AG08396 (cell line): Measurements from ENCODE around the gene CPNE1.
"Not testable (repeated sequence)": the region's sequence is repeated elsewhere in the genome, so short reads cannot be mapped to it uniquely, and the experiment has no call there.

Experiments used
- DNase-seq: peaks from one replicate; pipeline ENCODE4 v3.0.0; 2012; ENCODE audit warnings: low spot score, mixed read lengths

CPNE1 gene

DNA sequence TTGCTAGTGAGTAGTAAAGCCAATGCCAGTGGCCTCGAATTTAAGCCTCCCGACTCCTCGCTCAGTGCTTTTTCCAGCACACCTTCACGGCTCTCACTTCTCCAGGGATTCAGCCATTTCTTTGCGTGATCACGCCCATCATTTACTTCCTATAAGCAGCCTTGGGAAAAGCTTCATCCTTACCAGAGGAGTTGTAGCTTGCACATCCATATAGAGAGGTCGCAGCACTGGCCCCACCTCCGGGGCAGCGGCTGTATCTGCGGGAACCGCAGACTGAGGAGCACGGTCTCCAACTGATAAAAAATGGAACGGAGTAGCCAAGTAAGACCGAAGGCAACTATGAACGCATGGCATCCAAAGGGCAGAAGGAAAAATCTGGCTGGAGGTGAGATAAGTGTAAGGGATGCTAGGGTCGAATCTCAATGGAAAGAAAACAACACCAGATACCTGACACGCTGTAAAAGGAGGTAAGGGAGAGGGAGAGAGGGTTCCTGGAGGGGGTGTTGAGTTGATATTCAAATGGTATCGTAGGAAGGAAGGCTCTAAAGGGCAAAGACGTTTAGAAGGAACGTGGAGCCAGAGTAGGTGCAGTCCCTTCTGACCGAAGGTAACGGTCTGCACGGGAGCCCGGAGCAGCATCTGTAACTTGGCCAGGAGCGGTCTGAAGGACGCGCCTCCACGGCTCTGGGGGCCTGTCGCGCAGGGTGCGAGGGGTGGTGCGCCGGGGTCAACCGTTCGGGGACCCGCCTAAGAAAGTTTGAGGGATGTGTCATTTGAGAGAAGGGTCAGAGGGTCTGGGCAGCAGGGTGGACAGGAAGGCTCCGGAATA is 33.8 kb upstream of the CPNE1 start:
- DNase-seq = peak; percentile 34

DNA sequence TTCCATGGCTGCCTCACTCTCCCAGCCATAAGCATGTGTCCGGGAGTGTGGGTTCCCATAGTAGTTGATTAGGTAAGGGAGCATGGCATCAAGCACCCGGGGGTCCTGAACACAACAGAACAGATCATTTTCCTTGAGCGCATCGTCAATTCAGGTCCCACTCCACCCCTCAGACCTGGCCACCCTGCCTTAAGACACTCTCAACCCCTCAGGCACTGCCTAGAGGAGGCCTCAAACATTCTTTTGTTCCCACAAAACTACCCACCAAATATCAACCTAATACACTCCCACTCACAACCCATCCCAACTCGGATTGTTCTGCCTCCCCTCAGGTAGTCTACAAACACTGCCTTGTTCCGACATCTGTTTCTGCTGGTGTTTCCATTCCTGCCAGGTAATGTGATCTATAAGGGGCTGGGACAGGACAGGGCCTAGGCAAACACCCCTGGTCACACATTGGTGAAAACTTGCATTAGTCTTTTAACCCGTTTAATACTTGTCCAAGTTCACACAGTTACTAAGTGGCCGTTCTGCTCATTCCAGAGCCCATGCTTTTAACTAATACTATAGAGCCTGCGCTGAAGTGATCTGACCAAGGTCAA is 33.1 kb upstream of the CPNE1 start:
- no peak for DNase-seq

DNA sequence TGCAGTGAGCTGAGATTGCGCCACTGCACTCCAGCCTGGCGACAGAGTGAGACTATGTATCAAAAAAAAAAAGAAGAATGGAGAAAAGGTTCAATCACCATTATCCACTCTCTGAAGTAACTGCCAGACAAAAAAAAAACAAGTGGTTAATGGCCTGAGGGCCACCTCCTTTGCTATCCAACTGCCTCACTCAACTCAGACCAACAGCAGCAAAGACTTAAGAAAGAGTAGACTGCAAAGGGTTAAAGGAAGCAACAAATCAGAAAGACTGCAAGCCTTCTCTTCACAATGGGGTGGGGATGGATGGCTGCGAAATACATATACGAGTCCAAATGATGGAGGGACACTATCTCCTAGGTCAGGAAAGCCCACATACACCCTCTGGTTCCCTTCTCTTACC is 31.3 kb upstream of the CPNE1 start:
- DNase-seq = no peak

DNA sequence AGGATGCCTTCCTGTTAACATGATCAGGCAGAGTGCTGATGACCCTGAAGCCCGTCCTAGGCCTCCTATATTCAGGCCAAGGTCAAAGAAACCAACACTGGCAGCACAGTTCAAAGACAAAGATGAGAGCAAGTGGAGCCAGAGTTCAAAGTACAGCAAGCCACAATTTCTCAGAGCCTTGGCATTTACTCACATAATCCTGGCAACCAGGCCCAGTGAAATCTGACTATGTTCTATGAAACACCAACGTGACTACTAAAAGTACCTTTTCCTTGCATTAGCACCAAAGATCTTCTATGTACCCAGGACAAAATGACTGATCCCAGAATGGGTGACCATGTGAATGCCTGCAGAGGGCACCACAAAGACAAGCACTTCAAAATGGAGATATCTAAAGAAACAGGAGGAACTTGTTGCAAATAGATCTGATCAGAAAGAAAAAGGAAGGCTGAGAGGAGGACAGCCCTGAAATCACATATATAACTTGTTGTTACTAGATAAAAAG is 30.6 kb upstream of the CPNE1 start:
- no peak for DNase-seq

DNA sequence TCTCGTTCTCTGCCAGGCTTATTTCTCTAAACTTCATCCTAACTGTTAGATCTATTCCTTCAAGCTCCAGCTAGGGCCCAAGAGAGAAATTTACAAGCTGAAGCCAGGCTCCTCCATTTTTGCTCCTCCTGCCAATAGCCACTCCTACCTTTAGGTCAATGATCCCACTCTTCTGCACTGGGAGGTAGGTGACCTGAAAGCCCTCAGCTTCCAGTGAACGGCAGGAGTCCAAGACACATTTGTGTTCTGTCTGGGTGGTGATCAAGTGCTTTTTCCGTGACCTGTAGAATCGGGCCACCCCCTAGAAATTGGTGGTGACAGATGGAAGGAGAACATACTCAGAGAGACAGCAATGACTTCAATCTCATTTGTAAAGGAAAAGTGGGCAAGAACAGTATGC is 25.6 kb upstream of the CPNE1 start:
- no peak for DNase-seq

DNA sequence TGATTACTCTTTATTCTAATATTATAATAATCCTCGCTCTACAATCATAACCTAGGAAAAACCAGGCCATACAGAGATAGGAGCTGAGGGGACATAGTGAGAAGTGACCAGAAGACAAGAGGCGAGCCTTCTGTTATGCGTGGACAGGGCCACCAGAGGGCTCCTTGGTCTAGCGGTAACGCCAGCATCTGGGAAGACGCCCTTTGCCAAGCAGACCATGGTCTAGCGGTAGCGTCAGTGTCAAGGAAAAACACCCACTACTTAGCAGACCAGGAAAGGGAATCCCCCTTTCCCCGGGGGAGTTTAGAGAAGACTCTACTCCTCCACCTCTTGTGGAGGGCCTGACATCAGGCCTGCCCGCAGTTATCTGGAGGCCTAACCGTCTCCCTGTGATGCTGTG is 22.2 kb upstream of the CPNE1 start:
- not testable (repeated sequence) for DNase-seq

DNA sequence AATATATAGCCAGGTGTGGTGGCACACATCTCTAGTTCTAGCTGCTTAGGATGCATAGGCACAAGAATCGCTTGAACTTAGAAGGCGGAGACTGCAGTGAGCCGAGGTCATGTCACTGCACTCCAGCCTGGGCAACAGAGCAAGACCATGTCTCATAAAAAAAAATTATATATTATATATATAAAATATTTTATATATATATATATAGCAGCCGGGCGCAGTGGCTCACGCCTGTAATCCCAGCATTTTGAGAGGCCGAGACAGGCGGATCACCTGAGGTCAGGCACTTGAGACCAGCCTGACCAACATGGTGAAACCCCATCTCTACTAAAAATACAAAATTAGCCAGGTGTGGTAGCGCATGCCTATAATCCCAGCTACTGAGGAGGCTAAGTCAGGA is 20.7 kb upstream of the CPNE1 start:
- not testable (repeated sequence) for DNase-seq

DNA sequence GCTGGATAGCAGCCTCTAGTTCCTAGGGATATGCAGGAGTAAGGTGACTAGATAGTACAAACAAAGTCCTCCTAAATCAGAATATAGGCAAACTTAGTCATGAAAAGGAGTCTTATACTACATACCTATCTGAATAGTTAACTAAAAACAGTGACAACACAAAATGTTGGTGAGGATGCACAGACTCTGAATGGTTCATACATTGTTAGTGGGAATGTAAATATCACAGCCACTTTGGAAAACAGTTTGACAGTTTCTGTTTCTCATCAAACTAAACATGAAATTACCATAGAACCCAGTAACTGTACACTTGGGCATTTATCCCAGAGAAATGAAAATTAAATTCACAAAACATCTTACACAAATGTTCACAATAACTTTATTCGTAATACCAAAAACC is 17.3 kb upstream of the CPNE1 start:
- no peak for DNase-seq

DNA sequence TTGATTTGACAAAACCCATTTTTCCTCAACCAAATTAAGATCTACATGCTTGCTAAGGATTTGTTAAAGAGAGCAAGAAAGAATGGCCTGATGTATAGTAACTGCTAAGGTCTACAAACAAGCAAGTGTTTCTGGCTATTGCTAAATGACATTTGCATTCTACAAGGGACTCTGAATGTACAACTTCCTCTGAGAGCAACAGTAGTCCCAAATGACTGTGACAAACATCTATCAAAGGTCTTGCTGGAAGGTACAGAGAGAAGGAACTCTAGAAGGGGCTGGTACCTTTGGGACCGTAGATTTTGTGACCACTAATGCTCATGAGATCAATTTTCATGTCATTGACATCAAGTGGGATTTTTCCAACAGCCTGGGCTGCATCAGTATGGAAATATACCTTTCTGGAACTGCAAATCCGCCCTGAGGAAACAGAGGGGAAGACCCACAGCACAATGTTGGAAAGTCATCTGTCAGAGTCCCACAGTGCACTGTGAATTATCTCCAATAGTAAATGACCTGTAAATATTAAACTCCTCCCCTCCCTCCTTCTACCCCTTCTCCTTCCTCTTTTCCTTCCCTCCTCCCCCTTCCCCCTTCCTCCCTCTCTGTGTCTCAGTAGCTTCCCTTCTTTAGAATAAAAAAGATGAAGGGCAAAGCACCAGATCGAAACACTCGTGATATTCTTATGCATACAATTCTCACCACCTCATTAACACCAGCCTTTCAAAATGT is 15.9 kb upstream of the CPNE1 start:
- no peak for DNase-seq

DNA sequence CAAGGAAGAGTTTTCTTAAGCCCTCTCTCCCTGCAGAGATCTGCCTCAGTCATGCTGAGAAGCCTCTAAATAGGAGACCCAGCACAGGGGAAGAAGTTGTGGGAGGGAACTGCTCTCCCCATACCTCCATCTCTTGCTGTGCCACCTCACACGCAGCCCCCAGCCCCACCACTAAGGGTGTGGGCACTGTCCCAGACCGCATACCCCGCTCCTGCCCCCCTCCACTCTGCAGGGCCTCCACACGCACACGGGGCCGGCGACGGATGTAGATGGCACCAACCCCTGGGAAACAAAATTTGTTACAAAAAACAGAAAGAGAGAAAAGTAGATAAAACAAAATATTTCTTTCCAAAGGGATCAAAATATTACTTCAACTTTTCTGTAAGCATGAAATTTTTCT is 10.2 kb upstream of the CPNE1 start:
- DNase-seq = no peak

DNA sequence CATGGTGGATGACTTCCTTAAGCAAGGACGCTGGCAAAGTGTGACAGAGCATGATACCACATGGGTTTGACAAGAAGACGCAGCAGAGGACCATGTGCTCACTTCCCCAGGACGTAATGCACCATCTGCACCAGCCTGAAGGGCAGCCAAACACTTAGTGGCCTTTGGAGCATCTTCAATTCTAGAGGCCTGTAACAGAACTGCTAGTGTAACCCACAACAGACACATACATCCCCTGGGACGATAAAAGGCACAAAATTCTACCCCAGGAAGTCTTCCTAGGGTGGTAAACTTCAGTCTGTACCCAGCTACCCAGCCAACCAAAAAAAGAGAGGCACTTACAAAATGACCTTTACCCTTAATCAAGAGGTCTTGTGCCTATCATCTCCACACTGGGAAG is 9.2 kb upstream of the CPNE1 start:
- no peak for DNase-seq

DNA sequence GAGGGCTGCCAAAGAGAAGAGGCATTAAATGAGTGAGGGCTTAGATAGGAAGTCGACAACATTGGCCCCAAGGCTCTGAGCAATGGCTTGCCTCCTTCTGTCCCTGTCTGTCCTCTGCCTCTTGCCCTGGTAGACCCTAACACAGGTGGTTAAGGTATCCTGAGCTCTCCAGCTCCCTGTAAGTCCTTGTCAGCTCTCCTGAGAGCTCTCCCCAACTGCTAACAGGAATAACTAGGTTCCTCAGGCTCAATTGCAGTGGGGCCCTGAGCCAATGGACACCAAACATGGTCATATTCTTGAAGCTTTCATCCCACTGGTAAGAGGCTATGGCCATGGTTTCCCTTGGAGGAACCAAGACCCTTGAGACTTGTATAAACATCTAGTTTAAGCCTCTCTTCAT is 5.0 kb upstream of the CPNE1 start:
- DNase-seq = no peak

DNA sequence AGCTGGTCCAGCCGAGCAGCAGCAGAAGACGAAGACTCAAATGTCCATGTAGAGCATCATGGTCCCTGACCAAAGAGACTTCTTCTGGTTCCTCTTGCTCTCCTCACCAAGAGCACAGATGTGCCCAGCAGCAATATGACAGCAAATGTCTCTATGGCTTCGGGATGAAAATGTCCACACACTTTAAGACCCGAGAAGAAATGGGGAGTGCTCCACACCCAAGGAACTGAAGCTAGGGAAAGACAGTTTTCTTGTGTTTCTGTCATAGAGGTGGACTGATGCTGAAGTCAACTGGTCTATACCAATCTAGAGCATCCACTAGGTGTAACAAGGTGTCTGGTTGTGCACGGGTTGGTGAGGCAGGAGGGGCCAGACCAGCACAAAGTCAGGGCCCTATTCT is 4.5 kb upstream of the CPNE1 start:
- DNase-seq = no peak

DNA sequence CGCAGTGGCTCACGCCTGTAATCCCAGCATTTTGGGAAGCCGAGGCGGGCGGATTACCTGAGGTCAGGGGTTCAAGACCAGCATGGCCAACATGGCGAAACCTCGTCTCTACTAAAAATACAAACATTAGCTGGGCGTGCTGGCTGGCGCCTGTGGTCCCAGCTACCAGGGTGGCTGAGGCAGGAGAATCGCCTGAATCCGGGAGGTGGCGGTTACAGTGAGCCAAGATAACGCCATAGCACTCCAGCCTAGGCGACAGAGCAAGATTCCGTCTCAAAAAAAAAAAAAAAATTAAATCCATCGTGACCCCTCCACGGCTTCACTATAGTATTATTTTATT is 1.2 kb upstream of the CPNE1 start:
- no peak for DNase-seq

DNA sequence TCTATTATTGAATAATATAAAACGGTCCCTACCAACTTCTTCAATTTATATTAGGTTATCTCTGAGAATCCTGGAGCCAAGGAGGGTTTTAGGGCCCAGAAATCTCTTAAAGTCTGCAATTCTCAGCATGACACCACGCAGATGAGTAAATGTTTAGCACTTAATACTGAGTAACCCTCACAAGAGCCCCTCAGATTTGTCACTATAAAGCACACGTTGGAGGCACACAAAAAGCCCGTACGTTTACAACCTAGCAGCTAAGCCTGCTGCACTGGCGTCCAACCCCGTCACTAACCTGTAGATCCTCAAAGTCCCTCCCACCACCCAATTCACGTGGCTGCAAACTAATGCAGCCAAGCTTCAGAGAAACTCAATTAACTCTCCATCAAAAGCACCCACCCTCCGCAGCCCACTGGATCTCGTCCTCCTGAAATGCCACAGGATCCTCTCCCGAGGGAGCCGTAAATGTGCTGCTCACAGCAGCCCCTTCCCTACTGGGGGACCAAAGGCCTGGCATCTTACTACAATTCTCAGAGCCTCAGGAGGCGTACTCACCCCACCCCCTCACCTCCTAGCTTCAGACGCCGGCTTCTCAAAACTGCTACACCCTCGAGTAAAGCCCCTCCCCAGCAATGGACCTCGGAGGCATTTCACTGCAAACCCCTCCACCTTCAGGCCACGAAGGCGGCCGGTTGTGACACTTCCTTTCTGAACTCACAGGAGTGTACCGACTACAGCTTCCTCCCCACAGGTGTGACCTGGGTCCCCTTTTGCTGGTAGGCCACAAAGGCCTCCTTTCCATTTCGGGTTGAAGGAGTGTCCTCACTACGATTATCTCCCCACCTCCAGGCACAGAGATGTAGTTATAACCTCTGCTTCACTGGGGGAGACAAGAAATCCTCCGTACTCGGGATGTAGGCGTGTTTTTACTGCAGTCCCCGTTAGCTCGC is 909 bp downstream of the CPNE1 start:
- peak; percentile 32 for DNase-seq

DNA sequence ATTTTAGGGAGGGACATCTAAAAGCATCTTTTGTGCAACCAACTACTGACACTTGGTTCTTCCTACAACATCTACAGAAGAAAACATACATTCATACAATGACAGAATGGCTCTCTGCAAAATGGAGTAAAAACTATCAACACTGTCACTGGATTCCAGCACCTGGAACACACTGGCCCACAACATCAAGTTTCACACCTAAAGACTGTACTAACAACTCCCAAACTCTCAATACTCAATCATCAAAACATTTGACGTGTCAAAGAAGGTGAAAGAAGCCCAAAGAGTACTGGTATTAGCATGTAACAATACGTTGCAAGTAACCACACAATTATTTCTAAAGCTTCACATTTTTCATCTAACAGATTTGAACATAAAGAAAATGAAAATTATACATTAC is 2.1 kb downstream of the CPNE1 start:
- DNase-seq = no peak

DNA sequence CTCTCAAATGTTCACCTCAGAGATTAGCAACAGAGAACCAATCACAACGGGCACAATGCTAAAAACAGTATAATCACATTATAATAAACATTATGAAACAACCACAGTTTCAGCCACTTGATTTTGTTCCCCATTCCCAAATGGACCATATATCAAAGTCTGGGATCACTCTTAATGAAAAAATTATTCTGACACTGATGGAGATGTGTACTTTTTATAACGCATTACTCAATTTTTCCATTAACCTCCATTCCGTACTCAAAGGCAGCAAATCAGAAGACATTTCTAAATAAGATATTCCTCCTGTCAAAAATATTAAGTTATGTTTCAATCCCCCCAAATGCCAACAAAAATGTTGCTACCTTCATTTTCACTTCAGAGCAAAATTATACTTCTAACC is 2.8 kb downstream of the CPNE1 start:
- DNase-seq = no peak

DNA sequence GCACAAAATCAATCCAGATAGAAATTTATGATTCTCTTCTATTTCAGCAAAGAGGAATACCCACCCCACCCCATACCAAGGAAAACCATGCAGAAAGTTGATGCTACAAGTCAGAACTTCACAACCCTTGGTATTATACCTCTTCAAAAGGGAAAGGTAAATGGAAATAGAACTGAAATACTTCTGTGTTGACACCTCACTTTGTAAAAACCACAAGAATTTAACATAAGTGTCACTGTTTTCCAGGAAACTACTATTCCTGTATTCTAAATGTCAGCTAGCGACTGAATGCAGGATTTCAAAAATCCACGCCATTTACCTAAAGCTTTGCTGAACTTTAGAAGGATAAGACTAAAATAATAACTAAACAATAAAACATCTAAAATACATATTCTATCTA is 3.6 kb downstream of the CPNE1 start:
- no peak for DNase-seq

DNA sequence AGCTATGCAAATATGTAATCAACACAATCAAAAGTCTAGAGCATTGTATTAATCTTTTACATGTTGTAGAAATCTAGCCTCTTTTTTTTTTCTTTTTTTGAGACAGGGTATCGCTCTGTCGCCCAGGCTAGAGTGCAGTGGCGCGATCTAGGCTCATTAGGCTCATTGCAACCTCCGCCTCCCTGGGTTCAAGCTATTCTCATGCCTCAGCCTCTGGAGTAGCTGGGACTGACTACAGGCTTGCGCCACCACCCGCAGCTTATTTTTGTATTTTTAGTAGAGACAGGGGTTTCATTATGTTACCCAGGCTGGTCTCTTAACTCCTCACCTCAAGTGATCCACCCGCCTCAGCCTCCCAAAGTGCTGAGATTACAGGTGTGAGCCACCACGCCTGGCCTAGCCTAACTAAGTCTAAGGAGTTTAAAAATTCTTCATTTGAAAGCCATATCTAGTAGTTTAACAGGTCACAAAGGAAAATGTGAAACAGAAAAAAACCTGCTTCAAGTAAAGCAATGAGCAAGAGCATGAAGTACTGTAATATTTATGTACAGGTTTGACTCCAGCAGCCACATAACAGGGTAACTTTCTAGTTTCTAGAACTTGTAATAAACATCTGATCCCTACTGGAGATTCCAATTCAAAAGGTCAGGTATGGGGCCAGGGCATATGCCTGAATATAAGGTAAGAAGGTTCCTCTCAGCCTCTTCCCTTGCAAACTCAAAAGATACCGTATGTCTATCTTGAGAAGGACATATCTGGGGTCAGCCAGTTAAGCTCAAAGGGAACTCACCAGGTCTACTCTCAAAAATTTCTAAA is 4.4 kb downstream of the CPNE1 start:
- no peak for DNase-seq

DNA sequence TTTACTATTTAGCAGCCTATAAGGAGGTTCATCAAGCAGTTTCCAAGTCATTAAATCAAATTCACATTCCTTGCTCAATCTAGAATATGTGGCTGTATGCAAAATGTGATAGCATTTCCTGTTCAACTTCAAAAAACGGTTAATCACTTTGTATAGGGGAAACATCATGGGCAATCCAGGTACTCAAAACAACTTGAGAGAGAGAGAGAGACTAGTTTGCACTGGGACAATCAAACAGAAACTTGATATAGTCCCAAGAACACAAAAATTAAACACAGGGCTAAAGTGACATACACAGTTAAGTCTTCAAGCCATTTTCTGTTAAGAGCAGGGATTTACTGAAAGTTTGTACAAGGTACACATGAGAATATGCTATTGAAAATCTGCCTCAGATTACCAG is 7.4 kb downstream of the CPNE1 start:
- no peak for DNase-seq

DNA sequence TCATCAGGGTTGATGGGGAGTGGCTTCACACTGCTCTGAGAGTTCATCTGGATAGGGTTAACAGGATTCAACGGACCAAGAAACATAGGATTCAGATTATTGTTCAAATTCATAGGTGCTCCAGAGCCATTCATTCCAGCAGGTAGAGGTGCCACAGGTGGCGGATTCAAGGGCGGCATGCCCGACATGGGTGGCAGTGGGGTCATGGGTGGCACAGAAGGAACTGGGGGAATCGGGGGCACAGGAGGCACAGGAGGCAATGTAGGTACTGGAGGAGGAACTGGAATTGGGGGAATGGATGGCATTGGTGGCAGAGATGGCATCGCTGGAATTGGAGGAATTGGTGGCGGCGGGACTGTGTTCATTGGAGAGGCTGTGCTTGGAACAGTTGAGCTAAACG is 10.3 kb downstream of the CPNE1 start:
- no peak for DNase-seq
